ENCODE data around the gene GFRA4. TPM values are rescaled to one million over a fixed set of nuclear protein-coding genes. Genes with fewer than 3 reads are reported as not detected.

Gene GFRA4
- total RNA-seq, 6 experiments from 2014 or later = not detected

DNA sequence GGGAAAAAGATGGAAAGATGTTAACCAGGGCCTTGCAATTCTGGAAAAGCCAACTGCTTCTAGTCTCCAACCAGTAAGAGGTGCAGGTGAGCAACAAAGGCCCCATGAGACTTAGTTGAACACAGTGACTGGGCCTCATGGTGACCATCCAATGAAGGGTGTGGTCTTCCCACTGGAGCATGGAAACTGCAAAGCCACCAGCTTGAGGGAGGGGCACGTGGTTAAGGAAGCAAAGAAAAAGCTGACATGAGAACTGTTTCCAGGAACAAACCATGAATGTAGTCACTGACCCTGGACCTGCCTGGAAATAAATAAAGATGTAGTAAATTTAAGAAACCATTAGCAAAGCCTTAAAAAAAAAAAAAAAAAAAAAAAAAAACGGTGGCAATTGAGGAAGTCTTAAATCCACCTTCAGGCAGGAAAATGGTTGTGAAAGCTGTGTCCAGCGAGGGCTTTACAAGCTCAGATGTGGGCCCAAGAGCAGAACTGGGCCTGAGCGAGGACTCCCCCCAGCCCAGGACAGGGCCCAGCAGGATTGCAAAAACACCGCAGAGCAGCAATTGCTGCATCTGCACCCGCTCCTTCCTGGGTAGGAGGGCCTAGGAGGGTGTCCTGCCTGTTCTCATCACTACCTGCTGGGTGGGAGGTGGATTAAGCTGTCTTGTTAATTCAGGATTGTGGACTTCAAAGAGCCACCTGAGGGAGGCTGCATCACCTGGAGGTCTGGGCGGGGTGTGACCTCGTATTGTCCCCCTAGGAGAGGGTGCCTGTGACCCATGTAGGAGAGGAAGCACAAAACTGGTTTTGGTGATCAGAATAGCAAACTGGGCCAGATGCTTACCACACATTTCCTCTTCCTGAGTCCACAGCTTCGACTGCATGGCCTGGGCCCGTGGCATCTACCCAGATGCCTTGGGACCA, 10.3 kb downstream of the GFRA4 start:
- Mint-ChIP-seq H3K9me3 (0 out of 2 replicates have a peak, but pooled peaks cover 4% of the 10 kb centered on the region), H3K27me3 (ENCODE audit: insufficient read depth) (peaks cover 12% of the 10 kb centered on the region), H3K4me3 (no peak overlapping the region), H3K27ac (no peak overlapping the region), H3K4me1 (ENCODE audit: low read depth) (no peaks in the 10 kb centered on the region), H3K36me3 (ENCODE audit: low read depth) (peaks cover 4% of the 10 kb centered on the region; the same call in 1 of the 2 replicates)
- DNase-seq = no peak
- TF ChIP-seq, protein P1, sequence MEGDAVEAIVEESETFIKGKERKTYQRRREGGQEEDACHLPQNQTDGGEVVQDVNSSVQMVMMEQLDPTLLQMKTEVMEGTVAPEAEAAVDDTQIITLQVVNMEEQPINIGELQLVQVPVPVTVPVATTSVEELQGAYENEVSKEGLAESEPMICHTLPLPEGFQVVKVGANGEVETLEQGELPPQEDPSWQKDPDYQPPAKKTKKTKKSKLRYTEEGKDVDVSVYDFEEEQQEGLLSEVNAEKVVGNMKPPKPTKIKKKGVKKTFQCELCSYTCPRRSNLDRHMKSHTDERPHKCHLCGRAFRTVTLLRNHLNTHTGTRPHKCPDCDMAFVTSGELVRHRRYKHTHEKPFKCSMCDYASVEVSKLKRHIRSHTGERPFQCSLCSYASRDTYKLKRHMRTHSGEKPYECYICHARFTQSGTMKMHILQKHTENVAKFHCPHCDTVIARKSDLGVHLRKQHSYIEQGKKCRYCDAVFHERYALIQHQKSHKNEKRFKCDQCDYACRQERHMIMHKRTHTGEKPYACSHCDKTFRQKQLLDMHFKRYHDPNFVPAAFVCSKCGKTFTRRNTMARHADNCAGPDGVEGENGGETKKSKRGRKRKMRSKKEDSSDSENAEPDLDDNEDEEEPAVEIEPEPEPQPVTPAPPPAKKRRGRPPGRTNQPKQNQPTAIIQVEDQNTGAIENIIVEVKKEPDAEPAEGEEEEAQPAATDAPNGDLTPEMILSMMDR (IDR thresholded peaks at IDR 0.05) = no peak

DNA sequence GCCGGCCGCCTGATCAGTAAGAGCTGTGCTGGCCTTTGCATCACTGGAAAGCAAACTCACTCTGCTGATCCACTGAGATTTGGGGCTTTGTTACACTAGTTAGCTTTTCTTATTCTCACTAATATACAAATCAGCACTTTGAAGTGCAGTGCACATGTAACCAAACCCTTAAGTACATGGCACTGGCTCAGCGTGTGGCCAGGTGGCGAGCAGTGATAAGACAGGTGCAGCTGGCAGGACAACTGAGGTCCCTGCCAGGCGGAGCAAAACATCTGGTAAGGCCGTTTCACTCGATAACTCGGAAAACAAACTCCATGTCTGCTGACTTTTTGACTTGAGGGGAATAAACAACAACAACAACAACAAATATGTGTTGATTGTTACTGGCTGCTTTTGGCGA, 11.0 kb downstream of the GFRA4 start:
- peaks cover 5% of the 10 kb centered on the region; the same call in 1 of the 2 replicates for H3K4me1 Mint-ChIP-seq (ENCODE audit: low read depth)
- no peak overlapping the region for H3K27ac Mint-ChIP-seq
- peaks cover 4% of the 10 kb centered on the region; the same call in 1 of the 2 replicates for H3K36me3 Mint-ChIP-seq (ENCODE audit: low read depth)
- DNase-seq = no peak
- H3K4me3 Mint-ChIP-seq = no peak overlapping the region
- 0 out of 2 replicates have a peak, but pooled peaks cover 4% of the 10 kb centered on the region for H3K9me3 Mint-ChIP-seq
- peaks cover 10% of the 10 kb centered on the region for H3K27me3 Mint-ChIP-seq (ENCODE audit: insufficient read depth)
- TF ChIP-seq, protein P1 (IDR thresholded peaks at IDR 0.05) = no peak

DNA sequence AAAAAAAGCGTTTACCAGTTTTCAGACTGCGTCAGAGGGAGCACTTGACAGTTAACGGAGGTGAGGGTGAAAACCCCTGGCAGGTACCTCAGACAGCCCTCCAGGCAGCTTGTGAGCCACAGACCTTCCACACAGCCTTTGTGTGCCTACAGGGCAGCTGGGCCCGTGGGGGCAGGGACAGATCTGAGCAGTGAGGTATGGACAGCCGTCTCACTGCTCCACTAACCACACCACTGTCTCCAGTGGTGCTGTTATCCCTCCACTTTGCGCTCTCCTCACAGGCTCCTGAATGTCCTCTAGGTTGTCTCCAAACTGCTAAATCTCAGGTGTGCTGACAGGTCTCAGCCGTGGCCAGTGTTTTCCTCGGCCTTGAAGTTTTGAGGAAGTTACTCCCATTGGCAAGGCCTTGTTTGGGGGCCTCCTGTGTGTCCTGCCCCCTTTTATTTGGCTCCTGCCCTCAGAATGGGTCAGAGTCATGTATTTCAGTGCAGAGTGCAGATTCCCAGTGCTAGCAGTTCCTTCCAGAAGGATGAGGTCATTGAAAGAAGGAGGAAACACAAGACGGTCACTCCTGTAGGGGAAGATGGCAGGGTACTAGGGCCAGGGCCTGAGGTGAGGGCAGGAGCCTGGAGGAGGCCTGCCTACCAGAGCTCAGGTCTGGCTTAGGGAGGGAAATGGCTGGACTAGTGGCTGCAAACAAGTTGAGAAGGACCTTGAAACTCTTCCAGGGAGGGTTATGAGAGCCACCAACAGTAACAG, 11.8 kb downstream of the GFRA4 start:
- no peak for DNase-seq
- Mint-ChIP-seq H3K9me3 (0 out of 2 replicates have a peak, but pooled peaks cover 4% of the 10 kb centered on the region), H3K36me3 (ENCODE audit: low read depth) (peaks cover 4% of the 10 kb centered on the region; the same call in 1 of the 2 replicates), H3K4me1 (ENCODE audit: low read depth) (peaks cover 8% of the 10 kb centered on the region), H3K4me3 (no peak overlapping the region), H3K27ac (no peak overlapping the region), H3K27me3 (ENCODE audit: insufficient read depth) (peaks cover 7% of the 10 kb centered on the region)
- TF ChIP-seq, protein P1 (IDR thresholded peaks at IDR 0.05) = no peak

DNA sequence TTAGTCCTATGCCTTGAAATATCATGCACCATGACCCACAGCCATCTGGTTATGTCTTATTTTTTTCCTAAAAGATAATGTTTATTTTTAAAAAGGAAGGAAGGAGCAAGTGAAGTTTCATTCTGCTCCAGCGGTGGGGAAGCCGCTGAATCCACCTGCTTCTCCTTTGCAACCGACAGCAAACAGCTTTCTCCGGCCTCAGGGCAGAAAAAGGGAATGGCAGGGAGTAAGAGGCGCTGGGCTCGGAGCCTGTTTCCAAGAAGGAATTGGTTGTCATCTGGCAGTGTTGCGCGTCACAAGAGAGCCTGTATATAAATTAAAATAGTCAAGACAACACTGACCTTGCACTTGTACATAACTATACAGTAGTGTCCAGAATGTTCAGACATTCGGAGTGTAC, 14.2 kb downstream of the GFRA4 start:
- no peaks in the 10 kb centered on the region for H3K9me3 Mint-ChIP-seq
- H3K36me3 Mint-ChIP-seq (ENCODE audit: low read depth) = peaks cover 4% of the 10 kb centered on the region; the same call in 1 of the 2 replicates
- no peak overlapping the region for H3K27ac Mint-ChIP-seq
- peaks cover 2% of the 10 kb centered on the region for H3K27me3 Mint-ChIP-seq (ENCODE audit: insufficient read depth)
- no peak overlapping the region for H3K4me3 Mint-ChIP-seq
- DNase-seq = no peak
- TF ChIP-seq, protein P1 (IDR thresholded peaks at IDR 0.05) = no peak
- peaks cover 15% of the 10 kb centered on the region for H3K4me1 Mint-ChIP-seq (ENCODE audit: low read depth)

DNA sequence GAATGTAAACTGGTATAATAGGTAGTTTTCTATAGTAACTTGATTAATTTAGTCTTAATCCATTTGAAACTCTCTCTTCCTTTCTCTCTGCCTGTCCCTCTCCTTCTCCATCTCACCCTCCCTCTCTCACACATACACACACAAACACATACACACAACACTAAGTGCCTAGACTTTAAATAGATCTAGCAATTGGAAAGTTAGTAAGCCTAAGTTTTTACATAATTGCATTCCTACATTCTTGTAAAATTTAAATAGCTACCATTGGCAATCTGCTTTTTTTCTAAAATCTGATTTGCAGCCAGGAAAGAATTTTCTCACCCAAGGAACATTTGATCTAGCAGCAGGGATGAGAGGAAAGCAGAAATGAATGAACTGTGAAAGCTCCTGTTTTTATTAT, 15.7 kb downstream of the GFRA4 start:
- no peaks in the 10 kb centered on the region for H3K9me3 Mint-ChIP-seq
- peaks cover 15% of the 10 kb centered on the region for H3K4me1 Mint-ChIP-seq (ENCODE audit: low read depth)
- H3K36me3 Mint-ChIP-seq (ENCODE audit: low read depth) = peaks cover 4% of the 10 kb centered on the region; the same call in 1 of the 2 replicates
- peaks cover 2% of the 10 kb centered on the region for H3K27me3 Mint-ChIP-seq (ENCODE audit: insufficient read depth)
- TF ChIP-seq, protein P1 (IDR thresholded peaks at IDR 0.05) = no peak
- no peak overlapping the region for H3K27ac Mint-ChIP-seq
- no peak for DNase-seq
- no peak overlapping the region for H3K4me3 Mint-ChIP-seq
